ENCODE results near the gene IGSF21. TPM values are rescaled to one million over a fixed set of nuclear protein-coding genes. Genes with fewer than 3 reads are reported as not detected.

The IGSF21 gene
- total and polyA plus RNA-seq, 2 of the 4 experiments (the other 2 are of a cell fraction): not detected

- H2AK9ac ChIP-seq (replicated peaks; ENCODE audit: low read depth, low read length, poor library complexity): no peak overlapping the region
- no peak overlapping the region for H4K91ac ChIP-seq (ENCODE audit: insufficient read depth, low read depth, low read length)
- no TSS peak for BruUV-seq (replicated peaks)
- H3K23ac ChIP-seq (ENCODE audit: low read depth, low read length): no peak overlapping the region
- H2BK5ac ChIP-seq (ENCODE audit: low read depth, low read length, poor library complexity, severe bottlenecking): no peak overlapping the region
- no peaks in the 10 kb centered on the region for H3K27me3 ChIP-seq (ENCODE audit: control insufficient read depth, insufficient read depth, low read length)
- no peaks in the 10 kb centered on the region for H3K36me3 ChIP-seq (ENCODE audit: control insufficient read depth, insufficient read depth, low read length)
- ChIA-PET CTCF (no interaction called here), POLR2A (ENCODE audit: unreplicated experiment) (no interaction called here)
- intact Hi-C loops (cut with micrococcal nuclease): no loop called here
- no peak overlapping the region for H2AK5ac ChIP-seq (ENCODE audit: low read depth, low read length)
- H3K4me3 ChIP-seq (ENCODE audit: insufficient read depth, low read depth, low read length): no peak overlapping the region
- H3K9me3 ChIP-seq (ENCODE audit: control insufficient read depth, insufficient read depth, low read length): peaks cover 29% of the 10 kb centered on the region
- no peak overlapping the region for H3K9ac ChIP-seq (ENCODE audit: low read depth, low read length)
- H3K56ac ChIP-seq (ENCODE audit: extremely low read depth, insufficient read depth, low read length): no peak overlapping the region
- no peak overlapping the region for H3K4me2 ChIP-seq (ENCODE audit: low read depth, low read length)
- no peak overlapping the region for H4K5ac ChIP-seq (ENCODE audit: low read depth, low read length)
- no peaks in the 10 kb centered on the region for H3K4me1 ChIP-seq (ENCODE audit: control insufficient read depth, insufficient read depth, low read length)
- H3K14ac ChIP-seq (replicated peaks; ENCODE audit: low read depth, low read length): no peak overlapping the region
- no peaks in the 10 kb centered on the region for H3K9me1 ChIP-seq (ENCODE audit: insufficient read depth, low read length)
- no peak for TF ChIP-seq RAD21 (IDR thresholded peaks at IDR 0.05; ENCODE audit: low read length)
- TF ChIP-seq BHLHE40 (IDR thresholded peaks at IDR 0.05; ENCODE audit: low read depth, low read length): no peak
- TF ChIP-seq USF2 (IDR thresholded peaks at IDR 0.05; ENCODE audit: low read depth, low read length): no peak
- no peak for TF ChIP-seq MAFK (IDR thresholded peaks at IDR 0.05; ENCODE audit: low read depth, low read length)
- TF ChIP-seq CHD1 (IDR thresholded peaks at IDR 0.05; ENCODE audit: low read depth, low read length): no peak
- no peak overlapping the region for H2BK20ac ChIP-seq (ENCODE audit: low read depth, low read length)
- ATAC-seq (ENCODE audit: low read depth) (no peak), DNase-seq (no peak)
- no peak overlapping the region for H3K18ac ChIP-seq (ENCODE audit: low read depth, low read length)
- WGBS, 2 experiments (ENCODE audit: extremely low coverage in 2 of 2, insufficient read length in 1 of 2): 60% methylated on average over 1 of the region's 2 CpGs; no CpG with 5 or more reads in 1 of the 2 experiments
- no peak overlapping the region for H3K4ac ChIP-seq (ENCODE audit: low read depth, low read length)
- H3K27ac ChIP-seq (ENCODE audit: insufficient read depth, low read length): no peak overlapping the region
- H2BK120ac ChIP-seq (ENCODE audit: low read depth, low read length): no peak overlapping the region
- H2BK15ac ChIP-seq (ENCODE audit: low read depth, low read length): no peak overlapping the region
- no peak overlapping the region for H4K8ac ChIP-seq (ENCODE audit: low read depth in 2 of 2, low read length in 2 of 2)
- no peak overlapping the region for H2AFZ ChIP-seq (replicated peaks; ENCODE audit: low read length, poor library complexity)
- no peaks in the 10 kb centered on the region for H4K20me1 ChIP-seq (ENCODE audit: insufficient read depth, low read length)
- dilution Hi-C loops (cut with HindIII; ENCODE audit: low sequenced_read_pairs, unreplicated experiment): no loop called here
- no peaks in the 10 kb centered on the region for H3K79me1 ChIP-seq (ENCODE audit: low read depth in 1 of 2, low read length in 2 of 2)
- in situ Hi-C loops (cut with MboI; ENCODE audit: low sequenced_read_pairs): no loop called here
Observed at GRCh38 chr1:18340787-18341186, 233.2 kb downstream of the IGSF21 start.

Data from IMR-90 (cell line).